ENCODE results near the gene COX6A2. TPM values are rescaled to one million over a fixed set of nuclear protein-coding genes. Genes with fewer than 3 reads are reported as not detected.

The COX6A2 gene
- total and polyA plus RNA-seq, 2 experiments from 2014 or later = 40.7 to 166 TPM

DNA sequence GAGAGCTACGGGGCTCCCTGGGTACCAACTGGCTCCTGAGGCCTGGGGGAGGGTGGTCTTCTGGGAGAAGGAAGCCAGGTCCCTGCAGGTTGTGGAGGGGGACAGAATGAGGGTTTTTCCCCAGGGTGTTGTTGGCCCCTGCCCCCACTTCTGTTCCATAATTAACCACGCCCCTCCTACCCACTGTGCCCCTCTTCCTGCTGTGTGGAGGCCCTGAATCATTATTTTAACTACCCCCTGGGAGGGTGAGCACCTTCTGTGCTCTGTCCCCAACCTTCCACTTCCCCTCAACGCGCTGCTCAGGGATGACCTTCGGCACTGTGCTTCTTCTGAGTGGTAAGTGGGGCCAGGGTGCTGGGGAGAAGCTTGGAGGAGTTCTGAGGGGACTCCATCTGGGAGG lies 35.1 kb downstream of the COX6A2 start, which contains the start of gene ITGAD:
ITGAD (plus strand) TSS at position 280 of the 400 bp plus-strand sequence; CDS start at position 306, 26 bp downstream.
- no peak within 1 kb of the TSS for H3K27ac ChIP-seq
- DNase-seq (ENCODE audit: low read depth in 1 of 2, low spot score in 1 of 2) = no peak
- no peak within 1 kb of the TSS for H3K4me3 ChIP-seq
- H3K27me3 ChIP-seq = no peaks in the 10 kb centered on the region
- H3K9me3 ChIP-seq (ENCODE audit: low read depth) = no peaks in the 10 kb centered on the region
- no peaks in the 10 kb centered on the region for H3K36me3 ChIP-seq
- TF ChIP-seq, protein P1, sequence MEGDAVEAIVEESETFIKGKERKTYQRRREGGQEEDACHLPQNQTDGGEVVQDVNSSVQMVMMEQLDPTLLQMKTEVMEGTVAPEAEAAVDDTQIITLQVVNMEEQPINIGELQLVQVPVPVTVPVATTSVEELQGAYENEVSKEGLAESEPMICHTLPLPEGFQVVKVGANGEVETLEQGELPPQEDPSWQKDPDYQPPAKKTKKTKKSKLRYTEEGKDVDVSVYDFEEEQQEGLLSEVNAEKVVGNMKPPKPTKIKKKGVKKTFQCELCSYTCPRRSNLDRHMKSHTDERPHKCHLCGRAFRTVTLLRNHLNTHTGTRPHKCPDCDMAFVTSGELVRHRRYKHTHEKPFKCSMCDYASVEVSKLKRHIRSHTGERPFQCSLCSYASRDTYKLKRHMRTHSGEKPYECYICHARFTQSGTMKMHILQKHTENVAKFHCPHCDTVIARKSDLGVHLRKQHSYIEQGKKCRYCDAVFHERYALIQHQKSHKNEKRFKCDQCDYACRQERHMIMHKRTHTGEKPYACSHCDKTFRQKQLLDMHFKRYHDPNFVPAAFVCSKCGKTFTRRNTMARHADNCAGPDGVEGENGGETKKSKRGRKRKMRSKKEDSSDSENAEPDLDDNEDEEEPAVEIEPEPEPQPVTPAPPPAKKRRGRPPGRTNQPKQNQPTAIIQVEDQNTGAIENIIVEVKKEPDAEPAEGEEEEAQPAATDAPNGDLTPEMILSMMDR (IDR thresholded peaks at IDR 0.05; ENCODE audit: low read depth, low read length) = no peak
- no peaks in the 10 kb centered on the region for H3K4me1 ChIP-seq (ENCODE audit: low read depth)

DNA sequence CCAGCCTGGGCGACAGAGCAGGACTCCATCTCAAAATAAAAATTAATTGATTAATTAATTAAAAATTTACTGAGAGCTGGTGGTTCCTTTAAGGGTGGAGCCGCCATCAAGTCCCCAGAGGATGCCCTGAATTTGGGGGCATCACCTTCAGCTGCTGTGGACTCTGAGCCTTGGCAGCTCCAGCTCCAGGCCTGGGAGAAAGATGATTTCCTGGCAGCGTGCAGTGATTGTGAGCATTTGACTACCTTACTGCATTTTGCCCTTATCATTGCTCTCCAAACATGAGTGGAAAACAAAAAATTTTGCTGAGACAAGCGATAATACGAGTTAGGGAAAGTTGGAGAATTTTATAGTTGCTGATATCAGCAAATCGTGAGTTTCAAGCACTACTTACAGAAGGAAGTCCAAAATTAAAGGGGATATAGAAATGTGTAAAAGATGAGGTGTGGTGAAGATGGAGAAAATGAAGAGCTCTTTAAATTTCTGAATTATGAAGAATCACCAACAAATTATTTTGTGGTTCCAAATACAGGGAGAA lies 37.6 kb downstream of the COX6A2 start:
- no peaks in the 10 kb centered on the region for H3K36me3 ChIP-seq
- H3K4me3 ChIP-seq = no peak overlapping the region
- no peaks in the 10 kb centered on the region for H3K4me1 ChIP-seq (ENCODE audit: low read depth)
- no peak for DNase-seq (ENCODE audit: low read depth in 1 of 2, low spot score in 1 of 2)
- no peaks in the 10 kb centered on the region for H3K27me3 ChIP-seq
- no peaks in the 10 kb centered on the region for H3K9me3 ChIP-seq (ENCODE audit: low read depth)
- no peak overlapping the region for H3K27ac ChIP-seq
- TF ChIP-seq, protein P1 (IDR thresholded peaks at IDR 0.05; ENCODE audit: low read depth, low read length) = no peak

DNA sequence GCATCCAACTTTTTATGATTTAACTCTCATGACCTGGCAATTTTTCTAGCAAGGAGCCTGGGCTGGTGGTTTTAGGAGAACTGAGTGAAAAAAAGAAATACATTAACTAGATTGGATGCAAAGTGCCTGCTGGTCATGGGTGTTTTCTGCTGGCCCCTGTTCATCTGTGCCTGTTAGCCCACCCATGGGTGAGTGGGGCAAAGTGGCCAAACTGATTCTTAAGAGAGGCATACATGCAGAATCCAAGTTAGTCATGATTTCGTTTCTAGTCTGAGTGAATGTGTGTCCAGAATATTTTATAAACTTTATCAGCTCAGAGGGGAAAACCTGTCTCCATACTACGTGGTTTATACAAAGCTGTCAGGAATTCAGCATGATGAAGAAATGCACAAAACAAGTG lies 39.6 kb downstream of the COX6A2 start:
- Histone ChIP-seq H3K27ac (no peak overlapping the region), H3K27me3 (no peaks in the 10 kb centered on the region), H3K9me3 (ENCODE audit: low read depth) (no peaks in the 10 kb centered on the region), H3K4me3 (no peak overlapping the region), H3K36me3 (no peaks in the 10 kb centered on the region), H3K4me1 (ENCODE audit: low read depth) (no peaks in the 10 kb centered on the region)
- TF ChIP-seq, protein P1 (IDR thresholded peaks at IDR 0.05; ENCODE audit: low read depth, low read length) = no peak
- no peak for DNase-seq (ENCODE audit: low read depth in 1 of 2, low spot score in 1 of 2)

DNA sequence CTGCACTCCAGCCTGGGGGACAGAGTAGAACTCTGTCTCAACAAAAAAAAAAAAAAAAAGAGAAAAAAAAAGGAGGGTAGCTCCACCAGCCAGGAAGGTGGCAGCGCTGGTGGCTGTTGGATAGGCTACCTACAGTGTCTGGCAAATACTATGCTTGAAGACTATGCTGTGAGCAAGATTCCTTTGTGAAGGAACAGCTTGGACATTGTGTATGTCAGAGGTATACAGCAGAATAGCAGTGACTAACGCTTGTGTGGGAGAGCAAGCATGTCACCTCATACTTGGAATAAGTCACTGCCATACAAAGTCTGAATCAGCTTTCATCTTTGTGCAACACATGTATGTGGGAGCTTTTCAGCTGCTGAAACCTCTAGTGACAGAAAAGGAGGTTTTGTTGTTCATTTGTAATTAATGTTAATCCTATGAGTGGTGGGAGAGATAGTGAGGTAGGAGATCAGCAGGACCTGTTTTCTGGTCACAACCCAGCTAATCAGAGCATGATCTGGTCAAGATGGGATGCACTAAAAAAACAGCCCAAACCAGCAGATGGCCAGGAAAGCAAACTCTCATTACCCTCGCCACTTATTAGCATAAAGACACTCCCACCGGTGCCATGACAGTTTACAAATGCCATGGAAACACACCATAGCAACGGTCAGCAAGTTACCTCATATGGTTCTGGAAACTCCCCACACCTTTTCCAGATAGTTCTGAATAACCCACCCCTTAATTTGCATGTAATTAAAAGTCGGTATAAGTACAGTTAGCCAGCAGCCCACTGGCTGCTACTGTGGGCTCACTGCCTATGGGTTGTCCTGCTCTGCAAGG lies 41.8 kb downstream of the COX6A2 start:
- Histone ChIP-seq H3K27me3 (no peaks in the 10 kb centered on the region), H3K4me1 (ENCODE audit: low read depth) (no peaks in the 10 kb centered on the region), H3K4me3 (no peak overlapping the region), H3K9me3 (ENCODE audit: low read depth) (no peaks in the 10 kb centered on the region), H3K27ac (no peak overlapping the region), H3K36me3 (no peaks in the 10 kb centered on the region)
- peak; percentile 13 to 56 for DNase-seq (ENCODE audit: low read depth in 1 of 2, low spot score in 1 of 2)
- TF ChIP-seq, protein P1 (IDR thresholded peaks at IDR 0.05; ENCODE audit: low read depth, low read length) = no peak

DNA sequence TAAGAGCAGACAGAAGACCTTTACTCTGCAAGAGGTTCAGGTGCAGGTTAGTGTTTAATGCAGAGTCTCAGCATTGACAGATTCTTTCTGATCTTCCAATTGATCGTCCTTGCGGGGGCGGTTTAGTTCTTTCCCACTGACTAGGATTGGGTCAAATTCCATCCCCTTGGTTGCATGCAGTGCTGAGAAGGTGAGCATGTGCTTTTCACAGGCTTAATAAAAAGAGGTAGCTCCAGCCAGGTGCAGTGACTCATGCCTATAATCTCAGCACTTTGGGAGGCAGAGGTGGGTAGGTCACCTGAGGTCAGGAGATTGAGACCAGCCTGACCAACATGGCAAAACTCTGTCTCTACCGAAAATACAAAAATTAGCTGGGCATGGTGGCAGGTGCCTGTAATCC lies 42.5 kb downstream of the COX6A2 start:
- DNase-seq (ENCODE audit: low read depth in 1 of 2, low spot score in 1 of 2) = no peak

More for the DNA sequence above, 42.5 kb downstream of the COX6A2 start:
- TF ChIP-seq, protein P1 (IDR thresholded peaks at IDR 0.05; ENCODE audit: low read depth, low read length) = no peak
- no peaks in the 10 kb centered on the region for H3K9me3 ChIP-seq (ENCODE audit: low read depth)
- no peaks in the 10 kb centered on the region for H3K36me3 ChIP-seq
- no peak overlapping the region for H3K4me3 ChIP-seq
- no peak overlapping the region for H3K27ac ChIP-seq
- H3K27me3 ChIP-seq = no peaks in the 10 kb centered on the region
- H3K4me1 ChIP-seq (ENCODE audit: low read depth) = no peaks in the 10 kb centered on the region

Data from cardiac muscle cell (in vitro differentiated cells and primary cell).